GM21390 (cell line): ENCODE results near the gene FANK1.
"Not testable (repeated sequence)": the region's sequence is repeated elsewhere in the genome, so short reads cannot be mapped to it uniquely, and the experiment has no call there.

Experiments used
- ATAC-seq: cut with Tn5 transposase; IDR thresholded peaks from one replicate; pipeline ENCODE4 v1.9.1; 2021; ENCODE audit not compliant: unreplicated experiment

FANK1 gene

GRCh38 chr10:125928928-125929585 is 32.7 kb downstream of the FANK1 start:
- no peak for ATAC-seq

- ATAC-seq = no peak
Observed at GRCh38 chr10:125929618-125930017, 33.3 kb downstream of the FANK1 start.

- ATAC-seq = no peak
Observed at GRCh38 chr10:125933693-125934092, 37.3 kb downstream of the FANK1 start.

- ATAC-seq = no peak
Observed at GRCh38 chr10:125936331-125936730, 40.0 kb downstream of the FANK1 start.

- ATAC-seq = no peak
Observed at GRCh38 chr10:125940515-125940914, 44.2 kb downstream of the FANK1 start.

- ATAC-seq = no peak
Observed at GRCh38 chr10:125951290-125951689, 54.9 kb downstream of the FANK1 start.

- ATAC-seq = no peak
Observed at GRCh38 chr10:125953778-125954385, 57.5 kb downstream of the FANK1 start.

- ATAC-seq = no peak
Observed at GRCh38 chr10:125955766-125956165, 59.4 kb downstream of the FANK1 start.

GRCh38 chr10:125961743-125962142 is 65.4 kb downstream of the FANK1 start:
- ATAC-seq = no peak

- ATAC-seq = no peak
Observed at GRCh38 chr10:125962200-125962599, 65.8 kb downstream of the FANK1 start.

- no peak for ATAC-seq
Observed at GRCh38 chr10:125964558-125964957, 68.2 kb downstream of the FANK1 start.

GRCh38 chr10:125967533-125967932 is 71.2 kb downstream of the FANK1 start:
- ATAC-seq = no peak

- not testable (repeated sequence) for ATAC-seq
Observed at GRCh38 chr10:125970077-125970630, 73.8 kb downstream of the FANK1 start.

GRCh38 chr10:125976960-125977605 is 80.7 kb downstream of the FANK1 start:
- ATAC-seq = no peak

- no peak for ATAC-seq
Observed at GRCh38 chr10:125979976-125980375, 83.6 kb downstream of the FANK1 start.

GRCh38 chr10:125980521-125981035 is 84.2 kb downstream of the FANK1 start:
- no peak for ATAC-seq

- peak; percentile 79 for ATAC-seq
Observed at GRCh38 chr10:125982260-125982948, 86.0 kb downstream of the FANK1 start.

GRCh38 chr10:125983161-125983560 is 86.8 kb downstream of the FANK1 start:
- no peak for ATAC-seq

- no peak for ATAC-seq
Observed at GRCh38 chr10:125983656-125984055, 87.3 kb downstream of the FANK1 start.

- no peak for ATAC-seq
Observed at GRCh38 chr10:125984346-125984745, 88.0 kb downstream of the FANK1 start.

- no peak for ATAC-seq
Observed at GRCh38 chr10:125984865-125985495, 88.6 kb downstream of the FANK1 start.
